Body of pancreas (tissue), 4 donors: ENCODE results near the gene CSNK2A2.

Source experiments
- CTCF ChIP-seq, 7 experiments: fragments of 450-650 bp in 4 of 7; fragments of 200-600 bp in 3 of 7; sonication (generic) in 3 of 7; IDR thresholded peaks; one replicate each; pipeline ENCODE4 v1.5.1; 2016 to 2019; ENCODE audit warnings: antibody characterized with exemption in 7 of 7
- POLR2A ChIP-seq, 3 donors: fragments of 450-650 bp; IDR thresholded peaks; one replicate each; pipeline ENCODE4 v1.6.1; 2016; ENCODE audit warnings: antibody characterized with exemption in 3 of 3, mild to moderate bottlenecking in 2 of 3

- TF ChIP-seq POLR2A (IDR thresholded peaks at IDR 0.05) (no peak), CTCF (IDR thresholded peaks at IDR 0.05) (no peak)
Observed at GRCh38 chr16:58170223-58170622, 27.7 kb downstream of the CSNK2A2 start.
